Central memory CD4-positive, alpha-beta T cell (primary cell): ENCODE results near the gene PCDHGC4.

Source experiments
- DNase-seq: peaks from one replicate; pipeline ENCODE4 v3.0.0; 2022

PCDHGC4 gene

GRCh38 chr5:141490771-141491170, 5.9 kb downstream of the PCDHGC4 start:
- DNase-seq, result no peak

- DNase-seq, result no peak
These were observed 6.7 kb downstream of the PCDHGC4 start for GRCh38 chr5:141491323-141492167.

GRCh38 chr5:141492168-141492885, 7.5 kb downstream of the PCDHGC4 start:
- no peak for DNase-seq

GRCh38 chr5:141493500-141494422, 8.9 kb downstream of the PCDHGC4 start:
- DNase-seq, result no peak

- no peak for DNase-seq
These were observed 10.1 kb downstream of the PCDHGC4 start for GRCh38 chr5:141494761-141495452.

GRCh38 chr5:141495453-141495811, 10.6 kb downstream of the PCDHGC4 start:
- DNase-seq, result no peak

- no peak for DNase-seq
These were observed 11.2 kb downstream of the PCDHGC4 start for GRCh38 chr5:141496038-141496437.

GRCh38 chr5:141501761-141502160, 16.9 kb downstream of the PCDHGC4 start:
- no peak for DNase-seq

GRCh38 chr5:141503681-141504080, 18.9 kb downstream of the PCDHGC4 start:
- no peak for DNase-seq

- no peak for DNase-seq
These were observed 19.4 kb downstream of the PCDHGC4 start for GRCh38 chr5:141504216-141504615.

- DNase-seq, result no peak
These were observed 21.7 kb downstream of the PCDHGC4 start for GRCh38 chr5:141506381-141507155.

GRCh38 chr5:141507387-141508091, 22.7 kb downstream of the PCDHGC4 start:
- DNase-seq, result no peak

- no peak for DNase-seq
These were observed 23.6 kb downstream of the PCDHGC4 start for GRCh38 chr5:141508440-141508797.

- no peak for DNase-seq
These were observed 24.2 kb downstream of the PCDHGC4 start for GRCh38 chr5:141508798-141509611.

GRCh38 chr5:141510160-141510559, 25.3 kb downstream of the PCDHGC4 start:
- no peak for DNase-seq

- DNase-seq, result no peak
These were observed 26.2 kb downstream of the PCDHGC4 start for GRCh38 chr5:141510850-141511601.

GRCh38 chr5:141511771-141512325, 27.0 kb downstream of the PCDHGC4 start:
- no peak for DNase-seq

GRCh38 chr5:141512390-141512910, 27.6 kb downstream of the PCDHGC4 start:
- DNase-seq, result peak; percentile 71
